Coronary artery (tissue), 2 donors: ENCODE results near the gene HMGCLL1.

Source experiments
- DNase-seq: peaks from one replicate; pipeline ENCODE4 v3.0.0-alpha.2; 2017; ENCODE audit warnings: low spot score
- H3K27ac ChIP-seq, 2 donors: fragments of 200-600 bp; sonication (generic); one replicate each; pipeline ENCODE4 v1.5.1; 2016 to 2019
- H3K4me3 ChIP-seq: fragments of 200-600 bp; sonication (generic); 2 replicates; pipeline ENCODE4 v1.5.1; 2016; ENCODE audit warnings: mild to moderate bottlenecking, moderate library complexity
- TF ChIP-seq, protein P1 (sequence below): fragments of 200-600 bp; sonication (generic); IDR thresholded peaks from one replicate; pipeline ENCODE4 v1.5.1; 2019; ENCODE audit warnings: antibody characterized with exemption

HMGCLL1 gene

GRCh38 chr6:55541024-55541423, 38.0 kb downstream of the HMGCLL1 start:
- TF ChIP-seq, protein P1, sequence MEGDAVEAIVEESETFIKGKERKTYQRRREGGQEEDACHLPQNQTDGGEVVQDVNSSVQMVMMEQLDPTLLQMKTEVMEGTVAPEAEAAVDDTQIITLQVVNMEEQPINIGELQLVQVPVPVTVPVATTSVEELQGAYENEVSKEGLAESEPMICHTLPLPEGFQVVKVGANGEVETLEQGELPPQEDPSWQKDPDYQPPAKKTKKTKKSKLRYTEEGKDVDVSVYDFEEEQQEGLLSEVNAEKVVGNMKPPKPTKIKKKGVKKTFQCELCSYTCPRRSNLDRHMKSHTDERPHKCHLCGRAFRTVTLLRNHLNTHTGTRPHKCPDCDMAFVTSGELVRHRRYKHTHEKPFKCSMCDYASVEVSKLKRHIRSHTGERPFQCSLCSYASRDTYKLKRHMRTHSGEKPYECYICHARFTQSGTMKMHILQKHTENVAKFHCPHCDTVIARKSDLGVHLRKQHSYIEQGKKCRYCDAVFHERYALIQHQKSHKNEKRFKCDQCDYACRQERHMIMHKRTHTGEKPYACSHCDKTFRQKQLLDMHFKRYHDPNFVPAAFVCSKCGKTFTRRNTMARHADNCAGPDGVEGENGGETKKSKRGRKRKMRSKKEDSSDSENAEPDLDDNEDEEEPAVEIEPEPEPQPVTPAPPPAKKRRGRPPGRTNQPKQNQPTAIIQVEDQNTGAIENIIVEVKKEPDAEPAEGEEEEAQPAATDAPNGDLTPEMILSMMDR: no peak
- Histone ChIP-seq H3K4me3 (no peak overlapping the region), H3K27ac (no peak overlapping the region)
- no peak for DNase-seq

DNA sequence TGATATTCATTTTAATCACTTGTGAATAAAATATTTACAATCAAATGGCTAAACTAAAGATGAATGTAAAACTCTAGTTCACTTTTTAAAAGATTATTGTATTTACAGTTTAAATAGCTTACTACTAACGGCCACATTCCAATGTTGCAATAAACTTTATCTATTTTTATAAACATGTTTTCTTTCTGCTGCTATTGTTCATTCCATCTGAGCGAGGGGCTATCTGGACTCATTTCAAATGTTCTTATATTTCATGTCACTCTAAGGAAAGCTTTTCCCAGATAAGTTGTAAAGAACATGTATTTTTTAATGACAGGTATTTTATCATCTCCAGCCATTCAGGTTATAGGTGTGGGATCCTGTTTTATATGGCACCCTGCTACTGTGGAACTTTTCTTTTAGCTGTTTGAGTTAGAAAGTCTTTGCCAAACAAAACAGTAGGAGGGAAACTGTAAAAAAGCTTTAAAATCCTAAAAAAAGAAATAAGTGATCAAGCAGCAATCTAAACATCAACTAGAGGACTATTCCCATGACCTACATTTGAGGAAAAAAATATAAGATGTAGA, 42.5 kb downstream of the HMGCLL1 start:
- no peak overlapping the region for H3K27ac ChIP-seq
- no peak overlapping the region for H3K4me3 ChIP-seq
- no peak for DNase-seq
- TF ChIP-seq, protein P1: no peak

DNA sequence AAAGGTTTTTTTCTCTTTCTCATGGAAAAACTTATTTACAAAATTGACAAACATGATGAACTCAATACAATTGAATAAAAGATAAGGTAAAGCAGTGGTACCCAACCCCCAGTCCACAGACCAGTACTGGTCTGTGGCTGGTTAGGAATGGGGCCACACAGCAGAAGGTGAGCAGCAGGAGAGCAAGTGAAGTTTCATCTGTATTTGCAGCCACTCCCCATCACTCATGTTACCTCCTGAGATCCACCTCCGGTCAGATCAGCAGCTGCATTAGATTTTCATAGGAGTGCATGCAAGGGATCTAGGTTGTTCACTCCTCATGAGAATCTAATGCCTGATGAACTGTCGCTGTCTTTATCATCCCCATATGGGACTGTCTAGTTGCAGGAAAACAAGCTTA, 47.5 kb downstream of the HMGCLL1 start:
- DNase-seq: no peak
- Histone ChIP-seq H3K4me3 (no peak overlapping the region), H3K27ac (no peak overlapping the region)
- TF ChIP-seq, protein P1: no peak

- TF ChIP-seq, protein P1: no peak
- no peak overlapping the region for H3K4me3 ChIP-seq
- DNase-seq: no peak
- no peak overlapping the region for H3K27ac ChIP-seq
Observed at GRCh38 chr6:55530931-55531330, 48.1 kb downstream of the HMGCLL1 start.

- Histone ChIP-seq H3K27ac (no peak overlapping the region), H3K4me3 (no peak overlapping the region)
- DNase-seq: no peak
- TF ChIP-seq, protein P1: no peak
Observed at GRCh38 chr6:55528624-55529023, 50.4 kb downstream of the HMGCLL1 start.

DNA sequence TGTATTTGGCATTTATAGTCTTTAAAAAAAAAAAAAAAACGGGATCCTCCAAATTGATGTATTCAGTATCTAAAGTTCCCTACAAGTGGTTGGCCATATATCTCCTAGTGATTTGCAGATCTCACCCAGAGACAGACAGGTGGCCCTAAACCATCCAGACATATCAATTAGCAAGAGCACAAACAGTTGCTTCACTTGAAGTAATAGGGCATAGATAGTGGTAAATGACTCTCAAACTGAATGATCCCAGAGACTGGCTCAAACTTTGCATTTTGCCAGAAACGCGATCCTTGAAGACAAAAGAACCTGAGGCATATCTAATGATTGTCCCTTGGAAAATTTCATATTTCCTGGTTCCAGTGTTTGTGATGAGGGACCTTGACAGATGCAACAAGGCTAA, 54.6 kb downstream of the HMGCLL1 start:
- Histone ChIP-seq H3K27ac (no peak overlapping the region), H3K4me3 (no peak overlapping the region)
- TF ChIP-seq, protein P1: no peak
- no peak for DNase-seq

DNA sequence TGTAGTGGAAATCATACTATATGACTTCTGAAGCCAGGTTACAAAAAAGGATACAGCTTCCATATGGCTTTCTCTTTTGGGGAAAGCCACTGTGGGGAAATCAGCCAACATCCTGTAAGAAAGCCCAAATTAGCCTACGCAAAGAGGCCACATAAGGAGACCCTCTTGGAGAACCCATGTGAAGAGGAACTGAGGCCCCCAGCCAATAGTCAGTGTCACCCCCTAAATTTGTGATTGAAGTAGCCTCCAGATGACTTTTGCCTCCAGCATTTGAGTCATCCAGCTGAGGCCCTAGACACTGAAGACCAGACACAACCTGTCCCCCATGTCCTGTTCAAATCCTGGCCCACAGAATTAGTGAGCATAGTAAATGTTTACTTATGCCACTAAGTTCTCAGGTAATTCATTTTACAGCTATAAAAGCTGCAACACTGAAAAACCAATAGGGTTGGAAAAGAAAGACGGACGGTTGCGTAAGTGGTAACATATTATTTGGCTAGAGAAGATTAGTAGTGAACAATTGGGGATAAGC, 60.4 kb downstream of the HMGCLL1 start:
- no peak for DNase-seq
- TF ChIP-seq, protein P1: no peak
- no peak overlapping the region for H3K27ac ChIP-seq
- H3K4me3 ChIP-seq: no peak overlapping the region
